DOHH2 (cell line): Measurements from ENCODE around the gene SNRNP48.

Experiments
- EZH2phosphoT487 ChIP-seq: fragments of 200-600 bp; sonication (generic); IDR thresholded peaks from 2 replicates; pipeline ENCODE4 v1.6.1; 2017; ENCODE audit warnings: borderline replicate concordance, mild to moderate bottlenecking, antibody characterized with exemption, low read length, moderate library complexity, mixed read lengths
- TF ChIP-seq, protein P1 (sequence below): fragments of 200-600 bp; sonication (generic); IDR thresholded peaks from one replicate; pipeline ENCODE4 v1.5.1; 2014; ENCODE audit warnings: antibody characterized with exemption, mild to moderate bottlenecking, low read depth, low read length; ENCODE audit not compliant: poor library complexity, severe bottlenecking

DNA sequence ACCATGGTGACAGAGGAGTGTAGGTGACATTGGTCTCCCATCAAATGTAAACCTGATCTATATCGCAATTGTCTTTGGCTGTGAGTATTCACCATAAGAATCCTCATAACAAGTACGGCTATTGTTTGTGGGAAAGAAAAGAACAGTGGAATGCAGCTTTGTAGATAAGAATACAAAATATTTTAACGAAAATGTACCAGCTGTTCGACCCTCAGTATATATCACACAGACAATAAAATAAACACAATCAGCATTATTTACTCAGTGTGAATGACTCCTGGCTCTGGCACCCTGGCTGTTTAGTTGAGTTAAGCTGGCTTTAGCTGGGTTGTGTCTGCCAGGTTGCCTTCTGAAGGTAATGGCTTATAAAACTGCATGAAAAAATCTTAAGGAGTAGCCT, 43.4 kb downstream of the SNRNP48 start:
- TF ChIP-seq, protein P1, sequence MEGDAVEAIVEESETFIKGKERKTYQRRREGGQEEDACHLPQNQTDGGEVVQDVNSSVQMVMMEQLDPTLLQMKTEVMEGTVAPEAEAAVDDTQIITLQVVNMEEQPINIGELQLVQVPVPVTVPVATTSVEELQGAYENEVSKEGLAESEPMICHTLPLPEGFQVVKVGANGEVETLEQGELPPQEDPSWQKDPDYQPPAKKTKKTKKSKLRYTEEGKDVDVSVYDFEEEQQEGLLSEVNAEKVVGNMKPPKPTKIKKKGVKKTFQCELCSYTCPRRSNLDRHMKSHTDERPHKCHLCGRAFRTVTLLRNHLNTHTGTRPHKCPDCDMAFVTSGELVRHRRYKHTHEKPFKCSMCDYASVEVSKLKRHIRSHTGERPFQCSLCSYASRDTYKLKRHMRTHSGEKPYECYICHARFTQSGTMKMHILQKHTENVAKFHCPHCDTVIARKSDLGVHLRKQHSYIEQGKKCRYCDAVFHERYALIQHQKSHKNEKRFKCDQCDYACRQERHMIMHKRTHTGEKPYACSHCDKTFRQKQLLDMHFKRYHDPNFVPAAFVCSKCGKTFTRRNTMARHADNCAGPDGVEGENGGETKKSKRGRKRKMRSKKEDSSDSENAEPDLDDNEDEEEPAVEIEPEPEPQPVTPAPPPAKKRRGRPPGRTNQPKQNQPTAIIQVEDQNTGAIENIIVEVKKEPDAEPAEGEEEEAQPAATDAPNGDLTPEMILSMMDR, result no peak
- TF ChIP-seq EZH2phosphoT487, result no peak
